Measurements from ENCODE around the gene GABPB2.
A peak's percentile ranks its signal among the peaks of the same experiment; 100 is the strongest.
"Not testable (repeated sequence)": the region's sequence is repeated elsewhere in the genome, so short reads cannot be mapped to it uniquely, and the experiment has no call there.

Gene GABPB2

DNA sequence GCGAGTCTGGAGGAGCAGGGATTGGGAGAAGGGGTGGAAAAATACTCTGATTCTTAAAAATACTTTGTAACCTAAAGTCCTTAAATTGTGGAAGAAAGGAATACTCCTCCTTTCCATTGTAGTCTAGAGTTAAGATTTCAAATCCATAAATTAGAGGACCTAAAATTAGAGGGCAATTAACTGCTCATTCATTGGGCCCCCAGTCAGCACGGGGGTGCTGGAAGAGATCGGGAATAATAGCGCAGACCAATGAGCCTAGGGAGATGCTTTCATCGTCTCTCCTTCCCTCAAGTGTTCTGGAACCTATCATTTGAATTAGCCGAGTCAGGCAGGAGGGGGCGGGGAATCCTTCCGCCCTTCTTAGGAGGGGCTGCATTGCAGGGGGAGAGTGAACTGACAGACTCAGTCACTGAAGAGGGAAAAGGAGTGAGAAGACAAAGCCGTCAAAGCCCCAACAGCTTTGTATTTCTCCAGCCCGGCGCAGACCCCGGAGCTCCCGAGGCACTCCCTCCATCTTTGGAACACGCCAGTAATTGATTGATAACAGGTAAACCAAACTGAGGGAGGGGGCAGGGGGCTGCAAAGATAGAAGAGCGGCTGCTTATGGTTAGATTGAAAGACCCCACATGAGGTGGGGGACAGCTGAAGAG, 10.4 kb upstream of the GABPB2 start, which contains the start of gene MLLT11:
TSS of gene MLLT11 (plus strand) at position 391 of the 650 bp plus-strand sequence. CDS start 6,828 bp downstream, outside the sequence.
- DNase-seq (ENCODE audit: low spot score): peak; percentile 78

- DNase-seq (ENCODE audit: low spot score): no peak
Measured at GRCh38 chr1:151060657-151061421, 9.7 kb upstream of the GABPB2 start.

DNA sequence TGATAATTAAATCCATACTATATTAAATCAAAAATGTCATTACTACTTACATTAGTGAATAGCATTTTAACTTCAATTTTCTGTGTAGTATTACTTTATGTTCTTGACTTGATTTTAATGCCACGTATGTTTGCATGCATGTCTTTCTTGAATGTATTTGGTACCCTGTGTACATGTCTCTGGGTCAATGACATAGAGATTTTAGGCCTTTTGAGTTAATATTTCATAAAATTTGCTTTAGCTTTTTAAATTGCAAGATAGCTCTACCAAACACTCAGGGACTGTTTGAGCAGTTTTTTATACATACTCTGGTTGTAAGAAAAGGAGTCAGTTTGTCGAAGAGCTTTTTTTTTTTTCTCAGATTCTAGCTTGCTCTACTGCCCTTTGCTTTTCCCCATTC, 8.9 kb upstream of the GABPB2 start:
- DNase-seq (ENCODE audit: low spot score): no peak

DNA sequence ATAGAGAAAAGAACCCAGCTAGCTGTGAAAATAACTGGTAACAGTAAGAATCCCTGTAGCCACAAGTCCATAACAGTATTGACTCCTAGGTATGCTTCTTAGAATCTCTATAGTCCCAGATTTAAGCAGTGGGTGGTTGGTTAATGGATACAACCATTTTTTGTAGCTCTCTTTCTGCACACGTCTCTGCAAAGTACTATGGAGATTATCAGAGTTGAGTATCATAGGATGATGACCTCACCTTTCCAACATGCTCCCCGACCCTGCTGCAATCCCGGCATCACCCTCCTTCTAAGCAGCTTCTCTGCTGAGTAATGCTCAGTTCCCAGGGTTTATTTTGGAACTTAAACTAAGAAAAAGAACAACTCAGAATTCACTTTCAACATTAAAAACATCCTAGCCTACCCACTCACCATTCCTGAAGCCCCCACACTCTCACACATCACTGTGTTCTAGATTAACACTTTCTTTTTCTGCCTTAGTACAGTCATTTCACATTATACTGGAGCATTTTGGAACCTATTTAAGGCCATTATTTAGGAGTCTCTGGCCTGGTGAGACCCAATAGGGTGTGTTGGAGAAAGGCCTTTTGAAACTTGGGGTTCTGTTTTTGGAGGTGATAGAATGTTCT, 7.7 kb upstream of the GABPB2 start:
- no peak for DNase-seq (ENCODE audit: low spot score)

GRCh38 chr1:151065089-151065645, 5.4 kb upstream of the GABPB2 start:
- DNase-seq (ENCODE audit: low spot score): no peak

- DNase-seq (ENCODE audit: low spot score): no peak
Measured at GRCh38 chr1:151067185-151067584, 3.4 kb upstream of the GABPB2 start.

DNA sequence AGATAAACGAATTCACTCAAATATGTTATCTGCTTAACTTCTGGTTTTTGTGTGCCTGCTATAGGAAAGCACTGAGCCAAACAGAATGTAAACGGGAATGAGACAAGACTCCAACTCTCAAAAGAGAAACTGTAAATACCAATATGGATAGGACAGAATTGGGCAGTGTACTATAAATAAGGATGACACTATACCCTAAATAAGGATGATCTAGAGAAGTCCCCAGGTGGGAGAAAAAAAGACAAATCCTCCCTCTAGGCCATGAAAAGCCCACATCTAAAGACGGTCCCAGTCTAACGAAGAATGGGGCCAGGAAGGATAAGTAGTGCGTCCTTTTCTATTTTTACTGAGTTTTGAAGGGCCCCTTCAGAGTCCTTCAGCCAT, 1.5 kb upstream of the GABPB2 start:
- no peak for DNase-seq (ENCODE audit: low spot score)

- no peak for DNase-seq (ENCODE audit: low spot score)
Measured at GRCh38 chr1:151072224-151072623, 1.7 kb downstream of the GABPB2 start.

DNA sequence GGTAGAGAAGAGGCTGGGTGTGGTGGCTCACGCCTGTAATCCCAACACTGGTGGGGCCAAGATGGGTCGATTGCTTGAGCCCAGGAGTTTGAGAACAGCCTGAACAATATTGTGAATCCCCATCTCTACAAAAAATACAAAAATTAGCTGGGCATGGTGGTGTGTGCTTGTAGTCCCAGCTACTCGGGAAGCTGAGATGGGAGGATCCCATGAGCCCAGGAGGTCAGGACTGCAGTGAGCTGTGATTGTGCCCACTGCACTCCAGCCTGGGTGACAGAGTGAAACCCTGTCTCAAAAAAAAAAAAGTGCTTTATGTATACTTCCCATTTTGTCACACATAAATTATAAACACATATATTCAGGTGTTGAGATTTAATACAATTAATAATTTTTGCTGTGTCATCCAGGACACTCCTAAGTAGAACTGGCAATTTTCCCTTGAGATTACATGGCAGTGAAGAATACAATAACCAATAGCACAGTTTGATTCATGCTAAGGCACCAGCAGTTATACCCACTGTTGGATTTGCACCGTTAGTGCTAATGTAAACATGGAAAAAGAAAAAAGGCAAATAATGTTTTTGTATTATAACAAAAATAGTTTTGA, 15.5 kb downstream of the GABPB2 start:
- no peak for DNase-seq (ENCODE audit: low spot score)

DNA sequence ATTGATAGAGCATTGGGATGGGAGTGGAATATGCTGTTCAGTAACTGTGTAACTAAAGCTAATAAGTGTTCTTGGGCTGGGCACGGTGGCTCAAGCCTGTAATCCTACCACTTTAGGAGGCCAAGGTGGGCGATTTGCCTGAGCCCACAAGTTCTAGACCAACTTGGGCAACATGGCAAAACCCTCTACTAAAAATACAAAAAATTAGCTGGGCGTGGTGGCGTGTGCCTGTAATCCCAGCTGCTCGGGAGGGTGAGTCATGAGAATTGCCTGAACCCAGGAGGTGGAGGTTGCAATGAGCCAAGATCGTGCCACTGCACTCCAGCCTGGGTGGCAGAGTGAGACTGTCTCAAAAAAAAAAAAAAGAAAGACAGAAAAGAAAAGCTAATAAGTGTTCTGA, 26.9 kb downstream of the GABPB2 start:
- DNase-seq (ENCODE audit: low spot score): not testable (repeated sequence)

- no peak for DNase-seq (ENCODE audit: low spot score)
Measured at GRCh38 chr1:151098126-151098525, 27.6 kb downstream of the GABPB2 start.

- no peak for DNase-seq (ENCODE audit: low spot score)
Measured at GRCh38 chr1:151104630-151105029, 34.1 kb downstream of the GABPB2 start.

DNA sequence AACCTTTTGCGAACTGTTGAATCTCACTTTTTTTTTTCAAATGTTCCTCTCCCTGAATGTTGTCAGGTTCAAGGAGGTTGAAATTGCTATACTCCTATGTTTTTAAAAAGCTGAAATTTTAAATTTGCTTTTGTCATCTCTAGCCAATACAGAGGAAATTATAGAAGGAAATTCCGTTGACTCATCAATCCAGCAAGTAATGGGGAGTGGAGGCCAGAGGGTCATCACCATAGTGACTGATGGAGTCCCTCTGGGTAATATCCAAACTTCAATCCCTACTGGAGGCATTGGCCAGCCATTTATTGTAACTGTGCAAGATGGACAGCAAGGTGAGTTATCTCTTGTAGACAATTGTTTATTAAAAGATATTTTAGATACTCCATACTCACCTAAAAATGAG, 36.3 kb downstream of the GABPB2 start:
- DNase-seq (ENCODE audit: low spot score): no peak

GRCh38 chr1:151108331-151108730, 37.8 kb downstream of the GABPB2 start:
- DNase-seq (ENCODE audit: low spot score): no peak

DNA sequence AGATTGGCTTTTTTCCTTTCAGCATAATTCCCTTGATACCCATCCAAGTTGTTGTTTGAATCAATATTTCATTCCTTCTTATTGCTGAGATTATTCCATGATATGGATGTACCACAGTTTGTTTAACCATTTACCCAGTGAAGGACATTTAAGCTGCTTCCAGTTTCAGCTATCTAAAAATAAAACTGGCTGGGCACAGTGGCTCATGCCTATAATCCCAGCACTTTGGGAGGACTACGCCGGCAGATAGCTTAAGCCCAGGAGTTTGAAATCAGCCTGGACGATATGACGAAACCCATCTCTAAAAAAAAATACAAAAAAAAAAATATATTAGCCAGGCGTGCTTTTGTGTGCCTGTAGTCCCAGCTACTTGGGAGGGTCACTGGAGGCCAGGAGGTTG, 43.3 kb downstream of the GABPB2 start:
- DNase-seq (ENCODE audit: low spot score): no peak

- no peak for DNase-seq (ENCODE audit: low spot score)
Measured at GRCh38 chr1:151124763-151125403, 54.3 kb downstream of the GABPB2 start.

GRCh38 chr1:151128800-151129199, 58.2 kb downstream of the GABPB2 start:
- DNase-seq (ENCODE audit: low spot score): no peak

GRCh38 chr1:151130987-151131586, 60.5 kb downstream of the GABPB2 start:
- peak; percentile 42 for DNase-seq (ENCODE audit: low spot score)

DNA sequence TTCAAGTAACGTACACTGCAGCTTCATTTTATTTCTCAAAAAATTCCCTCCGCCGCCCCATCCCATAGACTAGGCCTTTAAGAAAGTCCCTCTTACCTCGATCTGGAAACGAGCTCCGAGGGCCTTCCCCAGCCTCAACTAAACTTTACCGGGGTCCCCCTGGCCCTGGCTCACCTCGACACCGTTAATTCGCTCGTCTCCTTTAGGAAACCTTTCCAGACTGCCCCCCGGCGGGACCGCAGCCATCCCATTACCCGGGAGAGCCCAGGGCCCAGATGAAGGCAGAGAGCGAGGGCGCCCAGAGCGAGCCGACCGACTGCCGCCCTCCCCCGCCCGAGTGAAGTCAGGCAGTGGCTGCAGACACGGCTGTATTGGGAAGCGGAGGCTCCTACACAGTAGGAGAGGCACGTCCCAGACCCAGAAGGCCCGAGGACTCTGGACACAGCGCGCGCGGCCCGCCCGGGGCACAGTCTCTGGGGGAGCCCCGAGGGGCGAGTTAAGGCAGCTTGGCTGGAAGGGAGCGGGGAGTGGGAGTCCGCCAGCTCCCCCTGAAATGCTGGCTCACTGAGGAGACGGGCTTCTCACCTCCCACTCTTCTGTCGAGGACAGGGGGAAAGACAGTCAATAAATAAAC, 61.3 kb downstream of the GABPB2 start:
- no peak for DNase-seq (ENCODE audit: low spot score)

DNA sequence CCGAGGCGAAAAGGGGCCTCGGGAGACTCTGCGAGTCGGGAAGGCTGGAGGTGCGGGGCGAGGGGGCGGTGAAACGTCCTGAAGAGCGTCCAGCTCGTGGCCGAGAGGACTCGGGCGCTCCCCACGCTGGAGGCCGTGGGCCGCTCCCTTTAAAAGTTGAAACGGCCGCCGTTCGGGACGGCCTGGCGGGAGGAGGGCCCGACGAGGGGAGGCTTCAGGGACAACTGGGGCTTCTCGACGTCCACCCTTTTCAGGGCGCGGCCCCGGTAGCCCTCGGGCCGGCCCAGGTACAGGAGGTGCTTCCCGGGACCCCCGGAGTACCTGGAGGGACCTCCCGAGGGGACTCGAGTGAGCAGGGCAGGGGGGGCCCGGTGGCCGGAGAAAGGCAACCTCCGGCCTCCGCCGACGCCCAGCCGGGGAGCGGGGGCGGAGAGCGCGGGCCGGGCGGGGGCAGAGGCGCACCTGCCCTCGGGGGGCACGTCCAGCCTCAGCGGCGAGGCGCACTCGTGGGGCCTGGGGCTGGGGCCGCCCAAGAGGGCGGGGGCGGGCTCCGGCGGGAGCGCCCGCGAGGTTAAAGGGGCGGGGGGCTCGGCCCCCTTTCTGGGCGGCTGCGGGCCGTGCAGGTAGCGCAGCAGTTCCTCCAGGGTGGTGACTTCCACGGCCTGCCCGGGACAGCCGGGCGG, 61.9 kb downstream of the GABPB2 start:
- no peak for DNase-seq (ENCODE audit: low spot score)

All from globus pallidus (tissue), 1 donor.